KMS-11 (cell line): ENCODE results near the gene AMPD2.
"Not testable (repeated sequence)": the region's sequence is repeated elsewhere in the genome, so short reads cannot be mapped to it uniquely, and the experiment has no call there.

ENCODE experiments used
- H2AFZ ChIP-seq: fragments of 200-600 bp; sonication (generic); 2 replicates; pipeline ENCODE4 v1.6.1; 2016; ENCODE audit warnings: antibody characterized with exemption, mixed run types, low read depth
- H3K27ac ChIP-seq: fragments of 200-600 bp; sonication (generic); 2 replicates; pipeline ENCODE4 v1.6.1; 2016; ENCODE audit warnings: mild to moderate bottlenecking, mixed run types
- H3K27me3 ChIP-seq: fragments of 200-600 bp; sonication (generic); 2 replicates; pipeline ENCODE4 v1.6.1; 2017; ENCODE audit warnings: mild to moderate bottlenecking, low read depth, mixed run types, moderate library complexity; ENCODE audit not compliant: insufficient read depth
- H3K36me3 ChIP-seq: fragments of 200-600 bp; sonication (generic); 2 replicates; pipeline ENCODE4 v1.6.1; 2017; ENCODE audit warnings: mild to moderate bottlenecking, mixed run types; ENCODE audit not compliant: insufficient read depth
- H3K4me1 ChIP-seq: fragments of 200-600 bp; sonication (generic); 2 replicates; pipeline ENCODE4 v1.6.1; 2016; ENCODE audit warnings: mild to moderate bottlenecking, low read depth, mixed run types; ENCODE audit not compliant: poor library complexity, severe bottlenecking
- H3K4me2 ChIP-seq: fragments of 200-600 bp; sonication (generic); 2 replicates; pipeline ENCODE4 v1.7.0; 2016; ENCODE audit warnings: mild to moderate bottlenecking, mixed run types
- H3K4me3 ChIP-seq: fragments of 200-600 bp; sonication (generic); IDR thresholded peaks from 2 replicates; pipeline ENCODE4 v1.6.1; 2017; ENCODE audit warnings: low read depth, low read length, mixed read lengths; ENCODE audit not compliant: insufficient read depth
- H3K79me2 ChIP-seq: fragments of 200-600 bp; sonication (generic); 2 replicates; pipeline ENCODE4 v1.6.1; 2016; ENCODE audit warnings: low read depth, mixed run types; ENCODE audit not compliant: insufficient read depth
- H3K9ac ChIP-seq: fragments of 200-600 bp; sonication (generic); 2 replicates; pipeline ENCODE4 v1.6.1; 2016; ENCODE audit warnings: mild to moderate bottlenecking, mixed run types
- H4K20me1 ChIP-seq: fragments of 200-600 bp; sonication (generic); 2 replicates; pipeline ENCODE4 v1.6.1; 2016; ENCODE audit warnings: mild to moderate bottlenecking, mixed run types; ENCODE audit not compliant: insufficient read depth
- TF ChIP-seq, protein P1 (sequence below): fragments of 200-600 bp; sonication (generic); conservative IDR thresholded peaks from 2 replicates; pipeline ENCODE4 v1.6.1; 2017; ENCODE audit warnings: low read depth, mild to moderate bottlenecking, antibody characterized with exemption, low read length, moderate library complexity, mixed read lengths

AMPD2 gene

DNA sequence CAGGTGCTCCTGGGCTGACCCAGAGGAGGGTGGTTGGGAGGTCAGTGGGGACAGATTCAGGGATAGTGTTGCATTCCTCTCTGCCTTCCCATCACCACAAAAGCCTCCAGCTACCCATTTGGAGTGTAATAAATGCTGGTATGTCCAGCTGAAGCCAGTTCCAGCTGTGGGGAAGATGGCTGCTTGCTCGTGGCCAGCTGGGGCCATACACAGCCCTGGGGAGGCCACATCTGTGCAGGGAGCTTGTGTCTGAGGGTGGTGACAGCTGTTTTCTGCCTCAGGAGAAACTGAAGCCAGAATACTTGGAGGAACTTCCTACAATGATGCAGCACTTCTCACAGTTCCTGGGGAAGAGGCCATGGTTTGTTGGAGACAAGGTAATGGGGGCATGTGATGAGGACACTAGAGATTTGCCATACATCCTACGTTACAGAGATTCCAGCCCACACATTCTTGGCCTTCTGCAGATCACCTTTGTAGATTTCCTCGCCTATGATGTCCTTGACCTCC, 39.0 kb downstream of the AMPD2 start:
- Histone ChIP-seq H3K4me2 (no peak overlapping the region), H3K27ac (no peak overlapping the region), H4K20me1 (no peaks in the 10 kb centered on the region), H3K4me1 (peaks cover 9% of the 10 kb centered on the region), H3K79me2 (no peaks in the 10 kb centered on the region), H3K9ac (no peak overlapping the region), H3K27me3 (no peaks in the 10 kb centered on the region), H3K4me3 (no peak overlapping the region), H2AFZ (no peak overlapping the region), H3K36me3 (no peaks in the 10 kb centered on the region)
- TF ChIP-seq, protein P1, sequence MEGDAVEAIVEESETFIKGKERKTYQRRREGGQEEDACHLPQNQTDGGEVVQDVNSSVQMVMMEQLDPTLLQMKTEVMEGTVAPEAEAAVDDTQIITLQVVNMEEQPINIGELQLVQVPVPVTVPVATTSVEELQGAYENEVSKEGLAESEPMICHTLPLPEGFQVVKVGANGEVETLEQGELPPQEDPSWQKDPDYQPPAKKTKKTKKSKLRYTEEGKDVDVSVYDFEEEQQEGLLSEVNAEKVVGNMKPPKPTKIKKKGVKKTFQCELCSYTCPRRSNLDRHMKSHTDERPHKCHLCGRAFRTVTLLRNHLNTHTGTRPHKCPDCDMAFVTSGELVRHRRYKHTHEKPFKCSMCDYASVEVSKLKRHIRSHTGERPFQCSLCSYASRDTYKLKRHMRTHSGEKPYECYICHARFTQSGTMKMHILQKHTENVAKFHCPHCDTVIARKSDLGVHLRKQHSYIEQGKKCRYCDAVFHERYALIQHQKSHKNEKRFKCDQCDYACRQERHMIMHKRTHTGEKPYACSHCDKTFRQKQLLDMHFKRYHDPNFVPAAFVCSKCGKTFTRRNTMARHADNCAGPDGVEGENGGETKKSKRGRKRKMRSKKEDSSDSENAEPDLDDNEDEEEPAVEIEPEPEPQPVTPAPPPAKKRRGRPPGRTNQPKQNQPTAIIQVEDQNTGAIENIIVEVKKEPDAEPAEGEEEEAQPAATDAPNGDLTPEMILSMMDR = no peak

DNA sequence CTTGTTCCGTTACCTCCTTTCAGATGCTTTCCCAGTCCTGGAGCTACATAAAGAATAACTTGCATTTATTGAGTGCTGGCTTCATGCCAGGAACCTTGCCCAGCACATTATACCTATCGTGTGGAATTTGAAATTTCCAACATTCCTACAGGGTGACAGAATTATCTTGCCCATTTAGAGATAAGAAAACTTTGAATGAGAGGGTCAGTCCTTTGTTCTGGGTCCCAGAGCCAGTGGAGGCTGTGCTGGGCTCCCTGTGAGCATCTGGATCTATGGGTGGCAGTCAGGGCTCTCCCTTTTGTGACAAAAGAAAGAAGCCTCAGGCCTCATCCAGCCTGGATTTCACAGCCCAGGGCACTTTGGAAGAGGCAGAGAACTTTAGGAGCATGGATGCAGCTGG, 39.5 kb downstream of the AMPD2 start:
- Histone ChIP-seq H3K4me2 (no peak overlapping the region), H3K36me3 (no peaks in the 10 kb centered on the region)
- TF ChIP-seq, protein P1 = no peak

DNA sequence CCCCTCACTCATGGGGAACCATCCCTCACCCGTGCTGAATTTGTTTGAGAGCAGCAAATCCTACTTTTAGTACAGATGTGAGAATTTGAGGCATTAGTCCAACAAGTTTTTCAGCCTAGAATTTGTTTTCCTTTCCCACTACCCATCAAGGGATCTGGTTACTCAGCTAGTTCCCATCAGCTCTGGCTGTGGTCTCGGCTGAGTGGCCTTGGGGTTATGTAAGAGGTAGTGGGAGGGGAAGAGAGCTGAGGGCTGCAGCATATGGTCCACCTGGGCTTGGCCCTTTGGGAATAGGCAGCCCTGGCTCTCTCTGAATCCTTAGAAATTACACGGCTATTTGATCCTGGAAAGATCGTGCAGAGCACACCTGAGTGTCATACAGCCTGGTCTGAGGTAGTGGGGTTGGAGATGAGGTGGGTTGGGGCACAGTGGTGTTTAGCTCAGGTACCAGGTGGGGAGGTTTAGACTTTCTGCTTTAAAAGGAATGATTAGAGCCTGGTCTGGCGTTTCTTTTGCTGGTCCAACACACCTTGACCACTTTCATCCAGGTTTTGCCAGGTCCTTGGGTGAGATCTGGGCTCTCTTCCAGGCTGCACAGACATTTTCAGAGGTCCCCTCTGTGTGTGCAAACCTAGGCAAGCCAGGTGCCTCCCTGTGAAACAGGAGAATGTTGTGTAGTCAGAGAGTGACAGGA, 40.5 kb downstream of the AMPD2 start:
- no peaks in the 10 kb centered on the region for H4K20me1 ChIP-seq
- H3K36me3 ChIP-seq = no peaks in the 10 kb centered on the region
- TF ChIP-seq, protein P1 = no peak
- H2AFZ ChIP-seq = no peak overlapping the region
- no peak overlapping the region for H3K4me3 ChIP-seq
- H3K4me1 ChIP-seq = peaks cover 4% of the 10 kb centered on the region
- H3K9ac ChIP-seq = no peak overlapping the region
- no peak overlapping the region for H3K4me2 ChIP-seq
- no peak overlapping the region for H3K27ac ChIP-seq
- no peaks in the 10 kb centered on the region for H3K27me3 ChIP-seq
- H3K79me2 ChIP-seq = no peaks in the 10 kb centered on the region

More for the DNA sequence above, 39.5 kb downstream of the AMPD2 start:
- Histone ChIP-seq H3K4me1 (peaks cover 9% of the 10 kb centered on the region), H3K4me3 (no peak overlapping the region), H4K20me1 (no peaks in the 10 kb centered on the region), H3K9ac (no peak overlapping the region), H2AFZ (no peak overlapping the region), H3K27ac (no peak overlapping the region), H3K79me2 (no peaks in the 10 kb centered on the region), H3K27me3 (no peaks in the 10 kb centered on the region)

DNA sequence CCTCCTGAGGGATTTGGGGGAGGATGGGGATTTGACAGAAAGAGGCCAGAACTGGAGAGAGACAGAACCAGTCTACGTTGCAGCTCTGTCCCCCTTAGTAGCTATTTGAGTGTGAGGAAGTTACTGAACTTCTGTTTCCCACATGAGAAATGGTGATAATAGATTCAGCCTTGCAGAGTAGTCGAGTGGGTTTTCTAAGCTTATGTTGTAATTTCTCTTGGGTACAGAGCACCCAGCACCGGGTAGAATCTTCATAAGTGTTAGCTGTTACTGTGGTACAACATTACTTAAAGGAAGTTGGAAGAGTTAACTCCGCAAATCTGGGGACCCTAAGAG, 41.0 kb downstream of the AMPD2 start:
- H2AFZ ChIP-seq, H3K27me3 ChIP-seq, H3K4me2 ChIP-seq, H4K20me1 ChIP-seq, H3K9ac ChIP-seq, H3K36me3 ChIP-seq, H3K79me2 ChIP-seq, H3K27ac ChIP-seq, H3K4me1 ChIP-seq, H3K4me3 ChIP-seq: not testable (repeated sequence)

DNA sequence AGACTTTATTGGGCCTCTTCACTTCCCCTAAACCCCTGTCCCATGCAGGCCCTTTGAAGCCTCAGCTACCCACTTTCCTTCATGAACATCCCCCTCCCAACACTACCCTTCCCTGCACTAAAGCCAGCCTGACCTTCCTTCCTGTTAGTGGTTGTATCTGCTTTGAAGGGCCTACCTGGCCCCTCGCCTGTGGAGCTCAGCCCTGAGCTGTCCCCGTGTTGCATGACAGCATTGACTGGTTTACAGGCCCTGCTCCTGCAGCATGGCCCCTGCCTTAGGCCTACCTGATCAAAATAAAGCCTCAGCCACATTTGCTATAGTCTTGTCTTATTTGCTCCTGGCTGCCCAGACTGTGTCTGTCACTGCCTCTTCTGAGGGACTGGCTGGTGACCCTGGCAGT, 41.8 kb downstream of the AMPD2 start:
- Histone ChIP-seq H3K79me2 (no peaks in the 10 kb centered on the region), H3K27ac (no peak overlapping the region), H3K9ac (no peak overlapping the region), H3K27me3 (no peaks in the 10 kb centered on the region), H3K4me2 (no peak overlapping the region), H2AFZ (no peak overlapping the region), H4K20me1 (no peaks in the 10 kb centered on the region), H3K36me3 (no peaks in the 10 kb centered on the region), H3K4me1 (no peaks in the 10 kb centered on the region), H3K4me3 (no peak overlapping the region)
- TF ChIP-seq, protein P1 = no peak
